GM19468 (cell line): Measurements from ENCODE around the gene IFT43.
"Not testable (repeated sequence)": the region's sequence is repeated elsewhere in the genome, so short reads cannot be mapped to it uniquely, and the experiment has no call there.

ENCODE experiments used
- ATAC-seq: cut with Tn5 transposase; IDR thresholded peaks from one replicate; pipeline ENCODE4 v1.9.1; 2021; ENCODE audit warnings: mild to moderate bottlenecking, moderate library complexity, moderate number of reproducible peaks; ENCODE audit not compliant: unreplicated experiment; ENCODE audit errors: extremely low read depth

Gene IFT43

GRCh38 chr14:76009627-76010026 is 24.1 kb downstream of the IFT43 start:
- ATAC-seq: not testable (repeated sequence)

DNA sequence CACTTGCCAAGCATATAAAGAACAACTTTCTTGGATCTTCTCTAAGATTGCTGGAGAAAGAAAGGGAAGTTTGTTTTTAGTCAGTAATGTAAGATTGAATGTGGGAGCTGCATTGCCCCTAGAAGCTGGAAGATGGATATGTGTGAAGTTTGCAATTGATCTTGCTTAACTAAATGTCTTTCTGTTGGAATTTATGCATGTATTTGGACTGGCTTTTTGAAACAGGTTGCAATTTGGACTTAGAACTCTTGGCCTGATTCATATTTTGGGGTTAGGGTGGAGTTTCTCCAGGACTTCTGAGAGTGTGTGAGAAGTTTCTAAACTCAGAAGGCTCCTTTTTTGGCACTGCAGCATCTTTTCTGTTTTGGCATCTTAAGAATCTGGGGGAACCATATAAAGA is 26.4 kb downstream of the IFT43 start:
- no peak for ATAC-seq

- ATAC-seq: no peak
Observed at GRCh38 chr14:76012354-76012753, 26.8 kb downstream of the IFT43 start.

GRCh38 chr14:76015191-76015590 is 29.6 kb downstream of the IFT43 start:
- ATAC-seq: no peak

DNA sequence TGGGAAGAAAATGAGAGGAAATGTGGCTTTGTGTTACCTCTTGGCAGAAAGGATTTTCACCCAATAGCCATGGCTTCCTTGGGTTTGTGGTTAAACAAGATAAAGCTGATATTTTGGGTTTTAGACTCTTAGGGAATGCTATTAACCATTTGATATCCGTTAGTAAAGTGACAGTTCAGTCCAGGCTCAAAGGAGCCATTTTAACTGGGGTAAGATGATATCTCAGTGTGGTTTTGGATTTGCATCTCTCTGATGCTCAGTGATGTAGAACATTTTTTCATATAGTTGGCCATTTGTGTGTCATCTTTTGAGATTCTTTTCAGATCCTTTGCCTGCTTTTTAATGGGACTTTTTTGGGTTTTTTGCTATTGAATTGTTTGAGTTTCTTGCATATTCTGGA is 30.1 kb downstream of the IFT43 start:
- ATAC-seq: no peak

GRCh38 chr14:76019676-76020075 is 34.1 kb downstream of the IFT43 start:
- no peak for ATAC-seq

DNA sequence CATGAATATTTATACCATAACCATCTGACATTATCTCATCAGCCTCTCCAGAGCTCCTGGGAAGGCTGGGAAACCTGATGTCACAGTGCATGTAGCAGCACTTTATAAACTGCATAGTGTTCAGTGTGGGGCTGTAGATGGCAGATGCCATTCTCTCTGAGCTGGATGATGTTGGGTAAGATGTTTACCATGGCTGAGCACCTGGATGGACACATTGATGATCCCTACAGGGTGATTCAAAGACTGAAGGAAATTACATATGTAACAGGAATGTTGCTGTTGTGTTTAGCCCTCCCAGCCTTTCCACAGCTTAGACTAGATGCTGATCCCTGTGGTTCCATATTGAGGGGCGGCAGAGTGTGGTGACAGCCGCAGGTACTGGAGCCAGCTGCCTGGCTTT is 37.4 kb downstream of the IFT43 start:
- ATAC-seq: no peak

- no peak for ATAC-seq
Observed at GRCh38 chr14:76023757-76024156, 38.2 kb downstream of the IFT43 start.

GRCh38 chr14:76024211-76024907 is 38.8 kb downstream of the IFT43 start:
- ATAC-seq: no peak

DNA sequence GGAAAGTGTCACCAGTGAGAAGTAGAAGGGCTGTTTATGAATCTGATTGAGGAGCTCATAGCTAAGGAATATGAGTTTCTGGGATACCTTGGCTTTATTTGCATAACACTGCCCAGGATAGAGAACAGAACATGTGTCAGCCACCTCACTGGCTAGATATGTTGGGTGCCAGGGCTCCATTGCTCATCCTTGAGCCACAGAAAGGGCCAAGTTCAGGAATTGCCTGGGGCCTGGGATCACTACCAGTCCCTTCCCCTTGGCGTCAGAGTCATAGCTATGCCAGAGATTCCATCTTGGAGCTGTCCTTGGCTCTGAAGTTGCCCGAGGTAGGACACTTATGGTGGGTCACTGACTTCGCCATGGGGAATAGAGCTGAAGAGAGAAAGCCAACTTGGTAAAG is 49.0 kb downstream of the IFT43 start:
- ATAC-seq: no peak

GRCh38 chr14:76040704-76041103 is 55.1 kb downstream of the IFT43 start:
- no peak for ATAC-seq

- ATAC-seq: no peak
Observed at GRCh38 chr14:76045773-76046172, 60.2 kb downstream of the IFT43 start.

- no peak for ATAC-seq
Observed at GRCh38 chr14:76050250-76050649, 64.7 kb downstream of the IFT43 start.

- ATAC-seq: no peak
Observed at GRCh38 chr14:76050797-76051392, 65.3 kb downstream of the IFT43 start.

- no peak for ATAC-seq
Observed at GRCh38 chr14:76051717-76052465, 66.3 kb downstream of the IFT43 start.

- ATAC-seq: no peak
Observed at GRCh38 chr14:76053572-76054355, 68.2 kb downstream of the IFT43 start.

- no peak for ATAC-seq
Observed at GRCh38 chr14:76055330-76055729, 69.8 kb downstream of the IFT43 start.

GRCh38 chr14:76056128-76056527 is 70.6 kb downstream of the IFT43 start:
- no peak for ATAC-seq

GRCh38 chr14:76057914-76058313 is 72.4 kb downstream of the IFT43 start:
- ATAC-seq: no peak

DNA sequence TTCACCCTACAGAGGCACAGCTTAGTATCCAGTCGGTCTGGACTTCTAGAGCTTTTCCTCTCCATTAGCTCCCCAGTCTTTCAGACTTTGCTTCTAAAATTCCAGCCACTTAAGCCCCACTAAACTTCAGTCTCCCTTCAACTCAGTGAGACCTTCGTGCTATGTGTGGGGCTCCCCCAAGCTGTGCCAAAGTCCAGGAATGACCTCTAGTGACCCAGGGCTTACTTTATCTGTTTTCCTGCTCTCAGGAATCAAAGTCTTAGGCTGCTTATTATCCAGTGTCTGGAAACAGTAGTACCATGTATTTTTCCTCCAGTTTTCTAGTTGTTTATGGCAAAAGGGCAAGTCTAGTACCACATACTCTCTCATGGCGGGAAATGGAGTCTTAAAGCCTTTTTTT is 77.8 kb downstream of the IFT43 start:
- ATAC-seq: no peak

- no peak for ATAC-seq
Observed at GRCh38 chr14:76065519-76065918, 80.0 kb downstream of the IFT43 start.
